GM12875 (cell line): ENCODE measurements around the gene MMP3.

ENCODE experiments used
- H3K4me3 ChIP-seq: one replicate; pipeline ENCODE4 v1.5.1; 2011; ENCODE audit warnings: low read depth, low read length, control low read depth
- CTCF ChIP-seq: IDR thresholded peaks from 2 replicates; pipeline ENCODE4 v1.5.1; 2011; ENCODE audit warnings: low read depth, mild to moderate bottlenecking, control low read depth, inconsistent platforms, low read length, moderate library complexity, borderline replicate concordance; ENCODE audit not compliant: insufficient read depth

MMP3 gene

GRCh38 chr11:102802341-102802740, 41.1 kb downstream of the MMP3 start:
- TF ChIP-seq CTCF = no peak
- no peak overlapping the region for H3K4me3 ChIP-seq

GRCh38 chr11:102800767-102801166, 42.6 kb downstream of the MMP3 start:
- no peak overlapping the region for H3K4me3 ChIP-seq
- no peak for TF ChIP-seq CTCF

DNA sequence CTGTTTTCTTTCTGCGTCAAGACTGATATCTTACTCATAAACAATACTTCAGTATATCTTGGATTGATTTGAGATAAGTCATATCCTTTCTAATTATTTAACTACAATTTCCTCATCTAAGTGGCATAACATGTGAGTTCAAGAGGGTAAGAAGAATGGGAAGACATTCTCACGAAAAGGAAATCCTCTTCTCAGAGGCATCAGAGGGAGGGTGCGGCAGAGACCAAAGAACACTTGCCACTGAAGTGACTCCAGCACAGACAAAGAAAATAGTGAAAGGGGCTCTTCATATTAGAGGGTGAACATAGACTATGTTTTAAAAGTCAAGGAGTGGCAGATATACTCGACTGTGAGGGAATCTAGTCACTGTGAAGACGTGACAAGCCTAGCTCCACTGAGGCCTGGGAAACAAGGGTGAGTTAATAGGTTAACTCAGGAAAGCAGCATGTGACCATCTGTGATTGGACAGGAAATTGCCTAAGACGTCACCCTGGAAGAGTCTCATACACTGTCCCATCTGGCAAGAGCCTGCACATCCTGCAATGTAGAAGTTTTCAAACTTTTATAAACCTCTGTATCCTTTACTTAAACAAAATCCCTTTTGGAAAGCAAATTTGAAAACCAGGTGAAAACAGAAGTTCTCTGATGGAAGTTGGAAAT, 43.6 kb downstream of the MMP3 start:
- no peak overlapping the region for H3K4me3 ChIP-seq
- TF ChIP-seq CTCF = no peak

- no peak within 1 kb of the TSS for H3K4me3 ChIP-seq
- TF ChIP-seq CTCF = no peak
Observed at GRCh38 chr11:102798012-102798746, 45.2 kb downstream of the MMP3 start, which contains the start of gene MMP1. TSS of gene MMP1 (minus strand) at chr11:102798160. CDS start at chr11:102798092, 68 bp downstream.

- TF ChIP-seq CTCF = peak; percentile 66
- H3K4me3 ChIP-seq = no peak overlapping the region
Observed at GRCh38 chr11:102794382-102794781, 49.0 kb downstream of the MMP3 start.

DNA sequence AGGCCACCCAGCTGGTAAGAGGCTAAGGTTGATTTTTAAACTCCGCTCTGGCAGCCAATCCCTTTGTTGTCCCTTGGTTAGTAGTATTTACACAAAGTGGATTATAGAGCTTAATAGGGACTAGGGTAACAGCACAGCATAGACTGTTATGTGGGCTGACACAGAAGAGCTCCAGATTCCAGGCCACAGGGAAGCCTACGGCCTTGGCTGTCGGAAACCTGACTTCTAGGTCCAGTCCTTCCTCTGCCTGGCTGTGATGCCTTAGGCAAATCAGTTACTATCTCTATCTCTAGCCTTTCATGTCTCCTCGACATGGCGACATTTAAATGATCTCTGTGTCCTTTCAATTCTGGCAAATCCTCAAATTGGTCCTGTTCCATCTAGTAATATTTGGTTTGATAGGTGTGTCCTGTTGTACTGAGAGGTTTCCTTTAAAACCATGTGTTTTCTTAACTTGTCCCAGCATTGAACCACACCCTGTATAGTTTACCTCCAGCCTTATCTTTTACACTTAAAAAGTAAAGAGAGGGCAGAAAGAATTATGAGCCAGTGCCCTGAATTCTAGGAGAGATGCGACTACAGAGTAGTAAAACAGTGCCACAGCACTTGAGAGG, 49.6 kb downstream of the MMP3 start:
- no peak overlapping the region for H3K4me3 ChIP-seq
- TF ChIP-seq CTCF = no peak
